A172 (cell line): ENCODE results near the gene UGT1A9. TPM values are rescaled to one million over a fixed set of nuclear protein-coding genes. Genes with fewer than 3 reads are reported as not detected.
"Not testable (repeated sequence)": the region's sequence is repeated elsewhere in the genome, so short reads cannot be mapped to it uniquely, and the experiment has no call there.

Source experiments
- DNase-seq: peaks from one replicate; pipeline ENCODE4 v3.0.0-alpha.2; 2015; ENCODE audit warnings: low spot score
- total RNA-seq: library from RNA; depleted of rRNA; stranded (reverse); fragments of >200 nt; shearing (Covaris generic); gene quantifications from 2 replicates; pipeline ENCODE4 v1.2.3, GENCODE V29; 2014

Gene UGT1A9
- total RNA-seq, 1 experiment from 2014 or later: not detected

DNA sequence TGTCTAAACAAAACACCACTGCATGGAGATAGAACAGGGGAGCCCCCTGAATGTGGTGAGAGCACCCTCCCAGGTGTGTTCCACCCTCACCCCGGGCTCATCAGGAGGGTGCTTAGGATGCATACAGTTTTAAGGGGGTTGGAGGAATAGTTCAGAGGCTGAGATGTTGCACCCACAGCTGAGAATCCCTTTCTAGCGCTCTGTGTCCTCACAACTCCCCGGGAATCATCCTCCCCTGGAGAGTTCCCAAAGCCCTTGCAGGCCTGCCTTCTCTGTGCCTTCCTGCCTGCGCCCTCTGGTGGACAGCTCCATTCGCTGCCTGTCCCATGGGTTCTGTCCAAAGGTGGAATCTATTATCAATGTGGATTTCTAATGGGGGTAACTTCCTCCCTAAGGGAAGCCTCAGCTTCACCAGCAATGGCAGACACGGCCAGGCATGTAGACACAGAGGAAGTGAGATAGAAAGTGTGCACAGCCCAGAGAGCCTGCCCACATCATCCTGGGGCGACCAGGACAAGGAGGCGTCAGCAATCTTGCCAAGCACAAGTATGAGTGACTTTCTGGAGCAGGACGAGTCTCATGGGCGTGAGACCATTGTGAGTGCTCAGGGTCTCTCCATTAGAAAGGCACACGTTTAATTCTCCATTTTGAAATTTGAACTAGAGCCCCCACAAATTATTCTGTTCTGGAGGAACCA lies 39.8 kb downstream of the UGT1A9 start:
- DNase-seq: peak; percentile 84

DNA sequence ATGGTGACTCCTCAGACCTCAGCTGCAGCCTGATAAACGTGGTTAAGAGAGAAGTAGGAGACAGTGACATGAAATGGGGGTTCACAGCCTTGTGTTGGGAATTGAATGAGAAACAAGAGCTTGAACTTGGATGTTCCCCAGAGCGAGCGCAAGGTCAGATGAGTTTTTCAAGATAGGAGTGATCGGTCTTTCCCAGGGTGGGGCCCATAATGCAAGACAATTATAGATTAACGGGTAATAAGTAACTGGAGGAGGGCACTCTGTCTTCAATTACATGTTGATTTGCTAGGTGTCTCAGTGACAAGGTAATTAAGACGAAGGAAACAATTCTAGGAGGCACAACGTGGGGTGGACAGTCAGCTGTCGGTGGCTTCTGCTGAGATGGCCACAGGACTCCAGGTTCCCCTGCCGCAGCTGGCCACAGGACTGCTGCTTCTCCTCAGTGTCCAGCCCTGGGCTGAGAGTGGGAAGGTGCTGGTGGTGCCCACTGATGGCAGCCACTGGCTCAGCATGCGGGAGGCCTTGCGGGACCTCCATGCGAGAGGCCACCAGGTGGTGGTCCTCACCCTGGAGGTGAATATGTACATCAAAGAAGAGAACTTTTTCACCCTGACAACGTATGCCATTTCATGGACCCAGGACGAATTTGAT lies 41.0 kb downstream of the UGT1A9 start, which contains the start of gene UGT1A5:
TSS of gene UGT1A5 (plus strand) at position 297 of the 651 bp plus-strand sequence. CDS start at position 382, 85 bp downstream.
- DNase-seq: no peak

DNA sequence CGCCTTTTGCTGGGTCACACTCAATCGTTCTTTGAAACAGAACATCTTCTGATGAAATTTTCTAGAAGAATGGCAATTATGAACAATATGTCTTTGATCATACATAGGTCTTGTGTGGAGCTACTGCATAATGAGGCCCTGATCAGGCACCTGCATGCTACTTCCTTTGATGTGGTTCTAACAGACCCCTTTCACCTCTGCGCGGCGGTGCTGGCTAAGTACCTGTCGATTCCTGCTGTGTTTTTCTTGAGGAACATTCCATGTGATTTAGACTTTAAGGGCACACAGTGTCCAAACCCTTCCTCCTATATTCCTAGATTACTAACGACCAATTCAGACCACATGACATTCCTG lies 41.5 kb downstream of the UGT1A9 start:
- DNase-seq: no peak

DNA sequence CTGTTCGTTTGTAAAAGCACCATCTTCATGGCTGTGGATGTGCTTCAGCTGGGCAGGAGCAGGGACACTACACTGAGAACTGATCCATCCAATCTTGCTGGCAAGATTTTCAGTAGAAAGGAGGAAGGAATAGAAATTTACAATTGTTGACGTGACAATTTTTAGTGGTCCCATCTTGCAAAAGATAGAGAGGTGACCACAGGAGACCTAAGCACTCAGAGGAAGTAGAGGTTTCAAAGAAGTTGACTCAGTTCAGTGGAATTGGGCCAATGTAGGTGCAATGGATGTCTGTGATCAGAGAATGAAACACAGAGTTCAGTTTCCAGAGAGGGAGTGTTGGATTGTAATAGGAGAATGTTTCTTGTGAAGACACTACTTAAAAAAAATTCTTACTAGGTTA lies 42.4 kb downstream of the UGT1A9 start:
- DNase-seq: no peak

DNA sequence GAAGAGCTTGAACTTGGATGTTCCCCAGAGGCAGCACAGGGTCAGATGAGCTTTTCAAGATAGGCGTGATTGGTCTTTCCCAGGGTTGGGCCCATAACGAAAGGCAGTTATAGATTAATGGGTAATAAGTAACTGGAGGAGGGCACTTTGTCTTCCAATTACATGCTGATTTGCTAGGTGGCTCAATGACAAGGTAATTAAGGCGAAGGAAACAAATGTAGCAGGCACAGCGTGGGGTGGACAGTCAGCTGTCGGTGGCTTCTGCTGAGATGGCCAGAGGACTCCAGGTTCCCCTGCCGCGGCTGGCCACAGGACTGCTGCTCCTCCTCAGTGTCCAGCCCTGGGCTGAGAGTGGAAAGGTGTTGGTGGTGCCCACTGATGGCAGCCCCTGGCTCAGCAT lies 46.9 kb downstream of the UGT1A9 start, which contains the start of gene UGT1A4:
TSS of gene UGT1A4 (plus strand) at position 185 of the 400 bp plus-strand sequence. CDS start at position 270, 85 bp downstream.
- no peak for DNase-seq

DNA sequence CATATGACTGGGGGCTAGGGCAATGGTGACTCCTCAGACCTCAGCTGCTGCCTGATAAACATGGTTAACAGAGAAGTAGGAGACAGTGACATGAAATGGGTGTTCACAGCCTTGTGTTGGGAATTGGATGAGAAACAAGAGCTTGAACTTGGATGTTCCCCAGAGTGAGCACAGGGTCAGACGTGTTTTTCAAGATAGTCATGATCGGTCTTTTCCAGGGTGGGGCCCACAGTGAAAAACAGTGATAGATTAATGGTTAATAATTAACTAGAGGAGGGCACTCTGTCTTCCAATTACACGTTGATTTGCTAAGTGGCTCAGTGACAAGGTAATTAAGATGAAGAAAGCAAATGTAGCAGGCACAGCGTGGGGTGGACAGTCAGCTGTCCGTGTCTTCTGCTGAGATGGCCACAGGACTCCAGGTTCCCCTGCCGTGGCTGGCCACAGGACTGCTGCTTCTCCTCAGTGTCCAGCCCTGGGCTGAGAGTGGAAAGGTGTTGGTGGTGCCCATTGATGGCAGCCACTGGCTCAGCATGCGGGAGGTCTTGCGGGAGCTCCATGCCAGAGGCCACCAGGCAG lies 57.1 kb downstream of the UGT1A9 start, which contains the start of gene UGT1A3:
TSS of gene UGT1A3 (plus strand) at position 320 of the 579 bp plus-strand sequence. CDS start at position 405, 85 bp downstream.
- no peak for DNase-seq

DNA sequence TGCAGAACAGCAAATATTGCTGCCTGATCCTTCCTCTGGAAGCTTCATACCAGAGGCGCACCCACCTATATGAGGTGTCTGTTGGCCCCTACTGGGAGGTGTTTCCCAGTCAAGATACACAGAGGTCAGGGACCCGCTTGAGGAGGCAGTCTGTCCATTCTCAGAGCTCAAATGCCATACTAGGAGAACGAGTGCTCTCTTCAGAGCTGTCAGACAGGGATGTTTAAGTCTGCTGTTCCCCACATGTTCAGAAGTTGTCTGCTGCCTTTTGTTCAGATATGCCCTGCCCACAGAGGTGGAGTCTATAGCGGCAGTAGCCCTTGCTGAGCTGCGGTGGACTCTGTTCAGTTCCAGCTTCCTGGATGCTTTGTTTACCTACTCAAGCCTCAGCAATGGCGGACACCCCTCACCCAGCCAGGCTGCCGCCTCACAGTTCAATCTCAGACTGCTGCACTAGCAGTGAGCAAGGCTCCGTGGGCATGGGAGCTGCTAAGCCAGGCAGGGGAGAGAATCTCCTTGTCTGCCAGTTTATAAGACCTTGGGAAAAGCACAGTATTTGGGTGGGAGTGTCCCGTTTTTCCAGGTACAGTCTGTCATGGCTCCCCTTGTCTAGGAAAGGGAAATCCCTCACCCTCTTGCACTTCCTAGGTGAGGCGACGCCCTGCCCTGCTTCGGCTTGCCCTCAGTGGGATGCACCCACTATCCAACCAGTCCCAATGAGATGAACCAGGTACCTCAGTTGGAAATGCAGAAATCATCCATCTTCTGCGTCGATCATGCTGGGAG lies 65.4 kb downstream of the UGT1A9 start:
- DNase-seq: not testable (repeated sequence)

DNA sequence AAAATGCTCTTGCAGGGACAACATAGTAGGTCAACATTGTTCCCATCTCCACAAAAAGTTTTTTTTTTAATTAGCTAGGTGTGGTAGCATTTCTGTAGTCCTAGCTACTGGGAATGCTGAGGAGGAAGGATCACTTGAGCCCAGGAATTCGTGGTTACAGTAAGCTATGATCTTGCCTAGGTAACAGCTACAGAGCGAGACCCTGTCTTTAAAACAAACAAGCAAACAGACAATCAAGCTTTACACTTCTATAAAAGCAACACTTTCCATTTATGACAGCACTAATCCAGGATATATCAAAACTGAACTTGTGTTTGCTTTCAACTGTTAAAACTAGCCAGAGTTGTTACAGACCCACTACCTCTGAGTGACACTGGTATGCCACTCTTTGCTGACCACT lies 69.2 kb downstream of the UGT1A9 start:
- DNase-seq: no peak

DNA sequence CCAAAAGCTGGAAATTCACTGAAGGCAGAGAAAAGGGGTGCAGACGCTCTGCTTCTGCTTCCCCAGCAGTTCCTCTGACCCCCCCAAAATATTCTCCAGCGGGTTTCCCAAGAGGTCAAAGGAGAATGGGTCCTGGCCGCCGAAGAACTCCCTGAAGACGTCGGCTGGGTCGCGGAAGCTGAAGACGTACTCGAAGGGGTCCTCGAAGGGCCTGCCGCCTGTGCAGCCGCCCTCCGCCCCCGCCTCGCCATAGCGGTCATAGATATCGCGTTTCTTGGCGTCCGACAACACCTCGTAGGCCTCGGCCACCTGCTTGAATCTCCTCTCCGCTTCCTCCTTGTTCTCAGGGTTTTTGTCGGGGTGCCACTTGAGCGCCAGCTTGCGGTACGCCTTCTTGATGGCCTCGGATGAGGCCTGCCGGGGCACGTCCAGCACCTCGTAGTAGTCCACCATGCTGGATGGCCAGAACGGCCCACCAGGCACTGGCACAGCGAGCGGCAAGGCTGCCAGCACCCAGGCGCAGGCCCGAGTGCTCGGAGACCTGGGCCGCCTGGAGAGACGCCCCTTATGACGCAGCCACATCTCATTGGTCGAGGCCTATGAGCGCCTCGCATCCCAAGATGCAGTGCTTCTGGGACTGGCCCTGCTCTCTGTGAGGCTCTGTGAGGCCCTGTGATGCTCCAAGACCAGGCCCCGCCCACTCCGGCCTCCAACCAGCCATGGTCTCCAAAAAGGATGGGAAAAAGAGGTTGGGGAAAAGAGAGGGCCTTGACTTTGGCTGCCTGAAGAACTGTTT lies 72.0 kb downstream of the UGT1A9 start:
- no peak for DNase-seq

DNA sequence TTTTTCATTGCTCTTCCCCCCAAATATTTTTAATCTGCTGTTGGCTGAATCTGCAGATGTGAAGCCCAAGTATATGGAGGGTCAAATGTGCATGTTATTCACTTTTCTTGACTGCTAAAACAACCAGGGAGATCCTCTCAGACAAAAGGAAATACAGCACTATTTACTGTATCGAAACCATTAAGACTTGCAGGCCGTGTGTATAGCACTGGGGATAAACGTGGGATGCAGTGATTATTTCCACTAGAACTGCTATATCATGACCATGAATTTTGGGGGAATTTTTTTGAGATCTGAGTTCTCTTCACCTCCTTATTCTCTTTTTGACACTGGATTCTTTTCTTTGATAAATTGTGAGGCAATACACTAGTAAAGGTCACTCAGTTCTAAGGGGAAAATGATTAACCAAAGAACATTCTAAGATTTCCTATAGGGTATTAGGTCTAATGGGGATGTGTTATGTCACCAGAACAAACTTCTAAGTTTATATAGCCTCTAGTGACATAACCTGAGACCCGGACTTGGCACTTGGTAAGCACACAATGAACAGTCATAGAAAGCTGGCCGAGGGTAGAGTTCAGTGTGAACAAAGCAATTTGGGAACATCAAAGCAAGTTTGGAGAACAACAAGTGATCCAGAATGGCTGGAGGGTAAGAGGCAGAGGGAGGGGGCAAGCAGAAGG lies 73.5 kb downstream of the UGT1A9 start:
- no peak for DNase-seq

DNA sequence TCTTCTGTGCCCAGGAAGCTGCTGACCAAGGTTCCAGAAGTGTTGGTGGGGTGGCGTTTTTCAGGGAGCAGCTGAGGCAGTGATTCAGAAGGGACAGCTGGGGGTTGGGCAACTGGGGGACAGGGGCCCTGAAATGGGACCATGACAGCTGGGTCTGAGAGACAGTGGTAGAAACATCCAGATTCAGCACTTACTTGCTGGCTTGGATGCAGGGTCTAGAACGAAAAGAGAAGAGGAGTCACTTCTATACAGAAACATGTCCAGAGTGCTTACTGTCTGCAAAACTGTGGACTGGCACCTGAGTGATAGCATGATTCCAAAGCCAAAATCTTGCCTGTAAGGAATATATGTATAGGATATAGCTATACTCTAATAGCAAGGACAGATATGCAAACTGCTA lies 74.1 kb downstream of the UGT1A9 start:
- DNase-seq: not testable (repeated sequence)

DNA sequence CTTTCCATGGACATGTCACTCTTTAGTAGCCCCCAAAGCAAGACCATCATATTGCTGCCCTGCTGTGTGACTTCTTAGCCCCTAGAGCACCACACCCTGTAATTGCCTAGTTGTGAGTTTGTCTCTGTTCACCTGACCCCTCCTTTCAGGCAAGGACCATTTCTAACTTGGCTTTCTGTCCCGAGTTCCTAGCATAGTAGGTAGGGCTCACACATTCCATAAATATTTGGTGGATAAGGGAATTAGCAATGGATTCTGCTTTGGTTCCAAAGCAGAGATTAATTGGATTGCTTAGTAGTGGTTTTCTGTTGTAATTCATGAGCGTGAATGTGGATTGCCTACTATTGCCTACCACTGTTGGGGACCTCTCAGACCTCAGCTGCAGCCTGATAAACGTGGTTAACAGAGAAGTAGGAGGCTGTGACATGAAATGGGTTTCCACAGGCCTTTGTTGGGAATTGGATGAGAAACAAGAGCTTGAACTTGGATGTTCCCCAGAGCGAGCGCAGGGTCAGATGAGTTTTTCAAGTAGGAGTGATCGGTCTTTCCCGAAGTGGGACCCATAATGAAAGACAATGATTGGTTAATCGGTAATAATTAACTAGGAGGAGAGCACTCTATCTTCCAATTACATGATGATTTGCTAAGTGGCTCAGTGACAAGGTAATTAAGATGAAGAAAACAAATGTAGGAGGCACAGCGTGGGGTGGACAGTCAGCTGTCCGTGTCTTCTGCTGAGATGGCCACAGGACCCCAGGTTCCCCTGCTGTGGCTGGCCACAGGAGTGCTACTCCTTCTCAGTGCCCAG lies 75.0 kb downstream of the UGT1A9 start:
- DNase-seq: peak; percentile 46

DNA sequence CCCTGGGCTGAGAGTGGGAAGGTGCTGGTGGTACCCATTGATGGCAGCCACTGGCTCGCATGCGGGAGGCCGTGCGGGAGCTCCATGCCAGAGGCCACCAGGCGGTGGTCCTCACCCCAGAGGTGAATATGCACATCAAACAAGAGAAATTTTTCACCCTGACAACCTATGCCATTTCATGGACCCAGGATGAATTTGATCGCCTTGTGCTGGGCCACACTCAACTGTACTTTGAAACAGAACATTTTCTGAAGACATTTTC lies 75.5 kb downstream of the UGT1A9 start:
- no peak for DNase-seq

DNA sequence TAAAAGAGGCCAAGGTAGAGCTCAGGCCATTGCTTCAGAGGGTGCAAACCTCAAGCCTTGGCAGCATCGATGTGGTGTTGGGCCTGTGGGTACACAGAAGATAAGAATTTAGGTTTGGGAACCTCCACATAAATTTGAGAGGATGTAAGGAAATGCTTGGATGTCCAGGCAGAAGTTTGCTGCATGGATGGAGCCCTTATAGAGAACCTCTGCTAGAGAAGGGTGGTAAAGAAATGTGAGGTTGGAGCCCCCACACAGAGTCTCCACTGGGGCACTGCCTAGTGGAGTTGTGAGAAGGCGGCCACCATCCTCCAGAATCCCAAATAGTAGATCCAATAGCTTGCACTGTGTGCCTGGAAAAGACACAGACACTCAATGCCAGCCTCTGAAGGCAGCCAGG lies 79.0 kb downstream of the UGT1A9 start:
- DNase-seq: not testable (repeated sequence)

DNA sequence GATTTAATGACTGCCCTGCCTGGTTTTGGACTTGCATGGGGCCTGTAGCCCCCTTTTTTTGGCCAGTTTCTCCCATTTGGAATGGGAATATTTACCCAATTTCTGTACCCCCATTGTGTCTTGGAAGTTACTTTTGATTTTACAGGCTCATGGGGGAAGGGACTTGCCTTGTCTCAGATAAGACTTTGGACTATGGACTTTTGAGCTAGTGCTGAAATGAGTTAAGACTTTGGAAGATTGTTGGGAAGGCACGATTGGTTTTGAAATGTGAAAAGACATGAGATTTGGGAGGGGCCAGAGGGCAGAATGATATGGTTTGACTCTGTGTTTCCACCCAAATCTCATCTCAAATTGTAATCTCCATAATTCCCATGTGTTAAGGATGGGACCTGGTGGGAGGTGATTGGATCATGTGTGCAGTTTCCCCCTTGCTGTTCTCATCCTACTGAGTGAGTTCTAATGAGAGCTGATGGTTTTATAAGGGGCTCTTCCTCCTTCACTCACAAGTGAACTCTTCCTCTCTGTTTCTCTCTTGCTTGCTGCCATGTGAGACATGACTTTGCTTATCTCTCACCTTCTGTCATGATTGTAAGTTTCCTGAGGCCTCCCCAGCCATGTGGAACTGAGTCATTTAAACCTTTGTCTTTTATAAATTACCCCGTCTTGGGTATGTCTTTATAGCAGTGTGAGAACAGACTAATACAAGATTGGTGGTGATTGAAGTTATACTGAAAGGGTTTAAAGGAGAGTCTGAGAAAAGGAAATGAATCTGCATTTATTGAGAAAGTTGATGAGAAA lies 79.7 kb downstream of the UGT1A9 start:
- DNase-seq: not testable (repeated sequence)

DNA sequence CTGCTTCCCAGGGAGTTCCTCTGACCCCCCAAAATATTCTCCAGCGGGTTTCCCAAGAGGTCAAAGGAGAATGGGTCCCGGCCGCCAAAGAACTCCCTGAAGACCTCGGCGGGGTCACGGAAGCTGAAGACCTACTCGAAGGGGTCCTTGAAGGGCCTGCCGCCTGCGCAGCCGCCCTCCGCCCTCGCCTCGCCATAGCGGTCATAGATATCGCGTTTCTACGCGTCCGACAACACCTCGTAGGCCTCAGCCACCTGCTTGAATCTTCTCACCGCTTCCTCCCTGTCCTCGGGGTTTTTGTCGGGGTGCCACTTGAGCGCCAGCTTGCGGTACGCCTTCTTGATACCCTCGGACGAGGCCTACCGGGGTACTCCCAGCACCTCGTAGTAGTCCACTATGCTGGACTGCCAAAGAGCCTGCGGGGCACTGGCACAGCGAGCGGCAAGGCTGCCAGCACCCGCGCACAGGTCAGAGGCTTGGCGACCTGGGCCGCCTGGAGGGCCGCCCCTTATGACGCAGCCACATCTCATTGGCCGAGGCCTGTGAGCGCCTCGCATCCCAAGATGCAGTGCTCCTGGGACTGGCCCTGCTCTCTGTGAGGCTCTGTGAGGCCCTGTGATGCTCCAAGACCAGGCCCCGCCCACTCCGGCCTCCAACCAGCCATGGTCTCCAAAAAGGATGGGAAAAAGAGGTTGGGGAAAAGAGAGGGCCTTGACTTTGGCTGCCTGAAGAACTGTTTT lies 83.3 kb downstream of the UGT1A9 start:
- DNase-seq: no peak

DNA sequence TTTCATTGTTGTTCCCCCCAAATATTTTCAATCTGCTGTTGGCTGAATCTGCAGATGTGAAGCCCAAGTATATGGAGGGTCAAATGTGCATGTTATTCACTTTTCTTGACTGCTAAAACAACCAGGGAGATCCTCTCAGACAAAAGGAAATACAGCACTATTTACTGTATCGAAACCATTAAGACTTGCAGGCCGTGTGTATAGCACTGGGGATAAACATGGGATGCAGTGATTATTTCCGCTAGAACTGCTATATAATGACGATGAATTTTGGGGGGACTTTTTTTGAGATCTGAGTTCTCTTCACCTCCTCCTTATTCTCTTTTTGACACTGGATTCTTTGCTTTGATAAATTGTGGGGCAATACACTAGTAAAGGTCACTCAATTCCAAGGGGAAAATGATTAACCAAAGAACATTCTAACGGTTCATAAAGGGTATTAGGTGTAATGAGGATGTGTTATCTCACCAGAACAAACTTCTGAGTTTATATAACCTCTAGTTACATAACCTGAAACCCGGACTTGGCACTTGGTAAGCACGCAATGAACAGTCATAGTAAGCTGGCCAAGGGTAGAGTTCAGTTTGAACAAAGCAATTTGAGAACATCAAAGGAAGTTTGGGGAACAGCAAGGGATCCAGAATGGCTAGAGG lies 84.9 kb downstream of the UGT1A9 start:
- DNase-seq: no peak

DNA sequence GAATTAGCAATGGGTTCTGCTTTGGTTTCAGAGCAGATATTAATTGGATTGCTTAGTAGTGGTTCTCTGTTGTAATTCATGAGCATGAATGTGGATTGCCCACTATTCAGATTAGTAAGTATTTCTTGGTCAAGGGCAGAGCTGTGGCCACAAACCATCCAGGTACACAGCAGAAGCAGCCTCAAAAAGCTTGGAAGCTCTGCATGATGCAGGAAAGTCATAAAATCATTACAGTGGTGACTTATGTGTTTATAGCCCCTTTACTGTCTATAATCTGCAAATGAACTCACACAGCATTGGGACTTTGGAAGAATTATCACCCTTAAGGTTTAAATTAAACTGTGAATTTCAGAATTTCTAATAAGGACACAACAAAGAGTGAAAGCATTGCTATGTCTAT lies 86.4 kb downstream of the UGT1A9 start:
- DNase-seq: no peak
